GM12872 (cell line): ENCODE measurements around the gene HOXC11.

Source experiments
- CTCF ChIP-seq: IDR thresholded peaks from 3 replicates; pipeline ENCODE4 v1.5.1; 2011; ENCODE audit warnings: low read depth, mild to moderate bottlenecking, low read length, moderate library complexity; ENCODE audit not compliant: insufficient read depth

HOXC11 gene

DNA sequence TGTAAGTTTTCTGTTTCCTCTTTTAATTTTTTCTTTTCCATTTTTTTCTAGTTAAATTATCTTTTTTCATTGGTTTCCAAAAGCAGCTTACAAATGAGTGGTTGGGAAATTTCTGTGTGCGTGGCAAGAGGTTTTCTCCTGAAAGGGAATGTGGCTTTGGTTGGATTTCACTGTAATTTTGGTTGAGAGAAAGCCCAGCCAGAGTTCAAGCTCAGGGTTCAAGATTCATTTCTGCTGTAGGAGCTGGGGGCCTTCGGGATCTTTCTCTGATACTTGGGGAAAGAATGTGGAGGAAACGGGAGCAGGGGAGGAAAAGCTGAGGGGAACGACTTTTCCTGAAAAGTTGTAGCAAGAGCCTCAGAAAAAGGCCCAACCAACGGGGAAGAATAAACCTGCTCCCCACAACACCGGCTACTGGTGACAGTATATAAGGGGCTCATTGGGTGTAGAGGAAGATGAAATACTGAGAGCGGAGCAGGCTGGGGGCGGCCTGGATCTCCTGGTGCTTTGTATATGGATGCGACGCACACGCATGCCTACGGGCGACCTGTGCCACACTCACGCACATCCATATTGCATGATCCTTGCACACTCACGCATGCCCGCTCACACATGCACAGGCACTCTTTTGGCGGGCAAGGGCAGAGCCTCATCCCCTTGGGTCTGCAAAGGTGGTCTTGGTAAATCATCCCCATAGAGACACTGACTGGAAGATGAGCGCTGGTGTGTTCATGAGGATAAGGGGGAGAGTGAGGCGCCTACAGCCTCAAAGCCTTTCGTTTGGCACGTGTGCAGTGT is 14.0 kb downstream of the HOXC11 start:
- no peak for TF ChIP-seq CTCF

DNA sequence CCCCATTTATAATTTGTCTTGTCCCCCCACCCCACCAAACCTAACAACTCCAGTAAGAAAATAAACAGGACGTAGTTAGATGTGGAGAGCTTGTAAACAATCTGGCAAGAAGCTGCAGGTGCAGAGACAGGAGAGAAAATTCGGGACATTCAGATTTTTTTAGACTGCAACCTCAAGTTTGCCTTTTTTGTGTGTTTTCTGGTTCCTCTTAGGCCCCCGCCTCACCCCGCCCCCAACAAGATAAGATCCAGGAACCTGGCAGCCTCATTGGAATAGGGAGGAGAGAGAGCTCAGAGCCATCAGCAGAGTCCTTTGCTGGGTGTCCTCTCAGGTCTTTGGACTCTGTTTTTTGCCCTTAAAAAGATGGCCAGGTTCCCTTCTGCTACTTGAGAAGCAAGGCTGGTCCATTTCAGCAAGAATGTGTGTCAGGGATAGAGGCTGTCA is 14.9 kb downstream of the HOXC11 start:
- no peak for TF ChIP-seq CTCF

DNA sequence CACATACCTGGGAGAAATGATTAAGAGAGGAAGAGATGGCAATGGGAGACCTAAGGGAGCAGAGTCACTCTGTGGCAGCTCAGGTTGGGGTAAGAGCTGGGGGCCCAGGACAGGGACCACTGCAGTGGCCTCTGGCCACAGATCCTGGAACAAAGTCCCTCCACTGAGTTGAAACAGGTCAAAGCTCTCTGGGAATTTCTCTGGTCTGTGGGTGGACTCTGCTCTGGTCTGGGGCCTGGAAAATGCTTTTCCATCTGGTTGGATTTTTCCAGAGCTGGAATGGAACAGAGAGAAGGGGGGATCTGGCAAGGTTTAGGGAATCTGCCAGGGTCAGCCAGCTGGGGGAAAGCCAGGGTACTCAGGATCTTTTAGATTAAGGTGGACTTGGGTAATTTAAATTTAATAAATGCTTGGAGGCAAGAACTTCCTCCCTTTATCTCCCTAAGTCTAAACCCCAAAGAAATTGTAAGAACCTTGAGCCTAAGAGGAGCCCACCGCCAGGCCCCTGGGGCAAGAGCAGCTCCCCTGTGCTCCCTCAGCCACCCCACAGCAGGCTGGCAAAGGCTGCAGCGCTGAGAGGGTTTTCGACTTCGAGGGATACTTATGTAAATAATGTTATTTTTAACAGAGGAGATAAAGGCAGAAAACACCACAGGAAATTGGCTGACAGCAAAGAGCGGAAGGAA is 15.8 kb downstream of the HOXC11 start:
- TF ChIP-seq CTCF: no peak

- TF ChIP-seq CTCF: peak; percentile 71
These were observed 16.5 kb downstream of the HOXC11 start for GRCh38 chr12:53989227-53990113.

GRCh38 chr12:53990311-53991076 is 17.6 kb downstream of the HOXC11 start:
- no peak for TF ChIP-seq CTCF

DNA sequence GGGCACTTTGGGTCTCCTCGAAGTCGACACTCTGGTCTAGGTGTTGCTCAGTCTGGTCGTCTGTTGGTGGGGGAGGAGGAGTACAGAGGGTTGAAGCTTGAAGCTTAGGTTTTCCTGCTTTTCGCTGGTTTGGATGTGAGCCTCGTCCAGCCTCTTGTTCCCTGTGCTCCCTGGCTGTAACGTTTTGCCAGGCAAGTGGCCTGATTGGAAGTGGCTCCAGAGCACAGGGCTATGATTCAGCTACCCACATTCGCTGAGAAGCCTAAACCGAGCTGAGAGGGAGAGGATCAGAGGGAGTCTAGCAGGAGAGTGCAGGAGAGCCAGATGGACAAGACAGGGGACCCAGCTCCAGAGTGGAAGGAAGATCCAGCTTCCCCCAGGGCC is 18.1 kb downstream of the HOXC11 start:
- TF ChIP-seq CTCF: no peak
